Hepatocyte (in vitro differentiated cells): ENCODE results near the gene GNPNAT1. TPM values are rescaled to one million over a fixed set of nuclear protein-coding genes. Genes with fewer than 3 reads are reported as not detected.
"Not testable (repeated sequence)": the region's sequence is repeated elsewhere in the genome, so short reads cannot be mapped to it uniquely, and the experiment has no call there.

Experiments used
- DNase-seq: peaks from one replicate; pipeline ENCODE4 v3.0.0-alpha.2; 2016; ENCODE audit warnings: low spot score
- H2AFZ ChIP-seq: fragments of 200-600 bp; sonication (generic); 2 replicates; pipeline ENCODE4 v1.6.0; 2016; ENCODE audit warnings: antibody characterized with exemption, mild to moderate bottlenecking
- H3K27ac ChIP-seq: fragments of 200-600 bp; sonication (generic); 2 replicates; pipeline ENCODE4 v1.5.1; 2016; ENCODE audit warnings: mild to moderate bottlenecking
- H3K27me3 ChIP-seq: fragments of 200-600 bp; sonication (generic); 2 replicates; pipeline ENCODE4 v1.6.1; 2016
- H3K36me3 ChIP-seq: fragments of 200-600 bp; sonication (generic); replicated peaks from 2 replicates; pipeline ENCODE4 v1.5.1; 2016; ENCODE audit warnings: low read depth; ENCODE audit not compliant: insufficient read depth
- H3K4me1 ChIP-seq: fragments of 200-600 bp; sonication (generic); 2 replicates; pipeline ENCODE4 v1.5.1; 2016; ENCODE audit warnings: mild to moderate bottlenecking, moderate library complexity; ENCODE audit not compliant: insufficient read depth
- H3K4me2 ChIP-seq: fragments of 200-600 bp; sonication (generic); 2 replicates; pipeline ENCODE4 v1.6.0; 2016
- H3K4me3 ChIP-seq: fragments of 200-600 bp; sonication (generic); 2 replicates; pipeline ENCODE4 v1.5.1; 2016; ENCODE audit warnings: mild to moderate bottlenecking
- H3K79me2 ChIP-seq: fragments of 200-600 bp; sonication (generic); 2 replicates; pipeline ENCODE4 v1.6.0; 2017; ENCODE audit warnings: mild to moderate bottlenecking
- H3K9me2 ChIP-seq: fragments of 200-600 bp; sonication (generic); replicated peaks from 2 replicates; pipeline ENCODE4 v1.6.0; 2017; ENCODE audit warnings: mild to moderate bottlenecking; ENCODE audit not compliant: insufficient read depth
- H3K9me3 ChIP-seq: fragments of 200-600 bp; sonication (generic); 2 replicates; pipeline ENCODE4 v1.5.1; 2016; ENCODE audit warnings: low read depth, mild to moderate bottlenecking
- H4K20me1 ChIP-seq: fragments of 200-600 bp; sonication (generic); 2 replicates; pipeline ENCODE4 v1.6.0; 2016; ENCODE audit warnings: mild to moderate bottlenecking; ENCODE audit not compliant: insufficient read depth, poor library complexity, severe bottlenecking
- CTCF ChIP-seq: fragments of 200-600 bp; sonication (generic); IDR thresholded peaks from 2 replicates; pipeline ENCODE4 v1.5.1; 2016; ENCODE audit warnings: antibody characterized with exemption, mild to moderate bottlenecking; ENCODE audit not compliant: poor library complexity
- EZH2 ChIP-seq: fragments of 200-600 bp; sonication (generic); IDR thresholded peaks from 2 replicates; pipeline ENCODE4 v1.6.1; 2016; ENCODE audit warnings: antibody characterized with exemption, mild to moderate bottlenecking, borderline replicate concordance
- EZH2phosphoT487 ChIP-seq: fragments of 200-600 bp; sonication (generic); IDR thresholded peaks from one replicate; pipeline ENCODE4 v1.6.1; 2018; ENCODE audit warnings: antibody characterized with exemption, mild to moderate bottlenecking, low read depth, moderate library complexity; ENCODE audit not compliant: unreplicated experiment, severe bottlenecking
- WGBS: methylation state at CpG from one replicate; pipeline ENCODE4 v1.1.6; 2016; ENCODE audit warnings: low lambda C conversion rate; ENCODE audit errors: missing lambda C conversion rate; 5-methylcytosine and 5-hydroxymethylcytosine counted together
- polyA plus RNA-seq: library from polyadenylated mRNA; unstranded; fragments of >200 nt; fragmentation: Nextera tagmentation; extraction: Ambion mirVana; gene quantifications from 2 replicates; pipeline ENCODE4 v1.2.1, GENCODE V29; 2016
- total RNA-seq: library from RNA; depleted of rRNA; stranded (reverse); fragments of >200 nt; gene quantifications from 2 replicates; pipeline ENCODE4 v1.2.3, GENCODE V29; 2014

GNPNAT1 gene
- total and polyA plus RNA-seq, 2 experiments from 2014 or later, result 22.6 to 24.5 TPM

- no peak overlapping the region for H3K4me2 ChIP-seq
- no peak overlapping the region for H3K27ac ChIP-seq
- no peaks in the 10 kb centered on the region for H3K4me1 ChIP-seq
- no peaks in the 10 kb centered on the region for H3K27me3 ChIP-seq
- H3K79me2 ChIP-seq, result no peaks in the 10 kb centered on the region
- TF ChIP-seq EZH2phosphoT487 (no peak), EZH2 (no peak), CTCF (no peak)
- H3K4me3 ChIP-seq, result no peak overlapping the region
- no peaks in the 10 kb centered on the region for H3K9me2 ChIP-seq
- DNase-seq, result no peak
- H3K36me3 ChIP-seq, result no peaks in the 10 kb centered on the region
- H3K9me3 ChIP-seq, result no peaks in the 10 kb centered on the region
- H4K20me1 ChIP-seq, result no peaks in the 10 kb centered on the region
- H2AFZ ChIP-seq, result no peak overlapping the region
Observed at GRCh38 chr14:52769887-52770286, 21.5 kb downstream of the GNPNAT1 start.

DNA sequence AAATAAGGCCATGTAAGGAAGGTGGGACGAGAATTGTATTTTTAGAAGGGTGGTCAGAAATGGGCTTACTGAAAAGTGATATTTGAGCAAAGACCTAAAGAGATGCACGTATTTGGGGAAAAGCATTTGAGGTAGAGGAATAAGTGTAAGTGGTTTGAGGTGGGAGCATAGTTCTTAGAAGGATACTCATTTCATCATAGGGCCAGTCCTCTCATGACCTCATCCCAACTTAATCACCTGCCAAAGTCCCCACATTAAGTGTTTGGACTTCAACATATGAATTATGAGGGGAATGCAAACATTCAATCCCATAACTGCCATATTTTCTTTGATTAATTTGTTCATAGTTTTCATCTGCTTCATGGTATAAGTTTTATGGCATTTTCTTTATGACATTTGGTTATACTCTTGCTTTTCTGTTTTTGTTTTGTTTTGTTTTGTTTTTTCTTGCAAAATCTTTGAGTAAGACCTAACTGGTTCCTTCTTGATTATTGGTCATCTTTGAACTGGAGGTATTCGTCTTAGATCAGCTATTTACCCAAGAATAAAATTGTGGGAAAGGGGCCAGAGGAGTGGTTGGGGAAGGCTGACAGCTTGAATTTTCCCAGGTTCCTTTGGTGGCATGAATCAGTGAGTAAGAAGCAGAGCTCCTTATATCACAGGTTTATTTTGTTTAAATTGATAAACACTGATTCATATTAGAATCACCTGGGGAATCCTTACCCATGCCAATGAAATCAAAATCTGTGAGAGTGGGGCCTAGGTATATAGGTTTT, 24.2 kb downstream of the GNPNAT1 start:
- H3K9me2 ChIP-seq, result no peaks in the 10 kb centered on the region
- no peaks in the 10 kb centered on the region for H4K20me1 ChIP-seq
- H3K79me2 ChIP-seq, result no peaks in the 10 kb centered on the region
- WGBS, result 99% methylated on average over 3 of the region's 3 CpGs
- H3K27me3 ChIP-seq, result no peaks in the 10 kb centered on the region
- no peak overlapping the region for H3K4me3 ChIP-seq
- DNase-seq, result no peak
- no peaks in the 10 kb centered on the region for H3K9me3 ChIP-seq
- no peak for TF ChIP-seq EZH2
- no peaks in the 10 kb centered on the region for H3K36me3 ChIP-seq
- H3K4me1 ChIP-seq, result no peaks in the 10 kb centered on the region
- no peak overlapping the region for H3K4me2 ChIP-seq
- H3K27ac ChIP-seq, result no peak overlapping the region
- H2AFZ ChIP-seq, result no peak overlapping the region

- not testable (repeated sequence) for H3K27me3 ChIP-seq, H4K20me1 ChIP-seq, DNase-seq, H3K27ac ChIP-seq, H3K4me1 ChIP-seq, H3K79me2 ChIP-seq, H3K4me2 ChIP-seq, H3K9me3 ChIP-seq, H3K9me2 ChIP-seq, H3K4me3 ChIP-seq, H2AFZ ChIP-seq, H3K36me3 ChIP-seq
- WGBS, result 100% methylated on average over 4 of the region's 4 CpGs
Observed at GRCh38 chr14:52762923-52763322, 28.5 kb downstream of the GNPNAT1 start.

- no peaks in the 10 kb centered on the region for H3K9me2 ChIP-seq
- H3K4me3 ChIP-seq, result no peak overlapping the region
- 97% methylated on average over 1 of the region's 1 CpG for WGBS
- no peaks in the 10 kb centered on the region for H4K20me1 ChIP-seq
- H3K27me3 ChIP-seq, result no peaks in the 10 kb centered on the region
- no peaks in the 10 kb centered on the region for H3K36me3 ChIP-seq
- no peak overlapping the region for H2AFZ ChIP-seq
- H3K4me2 ChIP-seq, result no peak overlapping the region
- no peaks in the 10 kb centered on the region for H3K79me2 ChIP-seq
- no peak for DNase-seq
- H3K9me3 ChIP-seq, result no peaks in the 10 kb centered on the region
- H3K27ac ChIP-seq, result no peak overlapping the region
- TF ChIP-seq CTCF (no peak), EZH2phosphoT487 (no peak), EZH2 (no peak)
- no peaks in the 10 kb centered on the region for H3K4me1 ChIP-seq
Observed at GRCh38 chr14:52759145-52759544, 32.3 kb downstream of the GNPNAT1 start.
